T-helper 1 cell treated with Interleukin-12 subunit alpha and Interleukin-12 subunit beta and Interleukin-4 antibody, amounts not matched to agents 30 μg/mL and 1 μg/mL, for 36 hours (primary cell): ENCODE results near the gene TSPAN9.

Source experiments
- H3K27ac Mint-ChIP-seq: one replicate; pipeline ENCODE4 v1.8.0; 2021; ENCODE audit warnings: mild to moderate bottlenecking, mixed read lengths
- H3K27me3 Mint-ChIP-seq: one replicate; pipeline ENCODE4 v1.8.0; 2021; ENCODE audit warnings: low read depth, mixed read lengths
- H3K36me3 Mint-ChIP-seq: one replicate; pipeline ENCODE4 v1.8.0; 2021; ENCODE audit warnings: low read depth, mixed read lengths
- H3K4me1 Mint-ChIP-seq: one replicate; pipeline ENCODE4 v1.8.0; 2021; ENCODE audit warnings: low read depth, mixed read lengths
- H3K4me3 Mint-ChIP-seq: one replicate; pipeline ENCODE4 v1.8.0; 2021; ENCODE audit warnings: mild to moderate bottlenecking, moderate library complexity, mixed read lengths
- H3K9me3 Mint-ChIP-seq: one replicate; pipeline ENCODE4 v1.8.0; 2021; ENCODE audit warnings: mixed read lengths

Gene TSPAN9

DNA sequence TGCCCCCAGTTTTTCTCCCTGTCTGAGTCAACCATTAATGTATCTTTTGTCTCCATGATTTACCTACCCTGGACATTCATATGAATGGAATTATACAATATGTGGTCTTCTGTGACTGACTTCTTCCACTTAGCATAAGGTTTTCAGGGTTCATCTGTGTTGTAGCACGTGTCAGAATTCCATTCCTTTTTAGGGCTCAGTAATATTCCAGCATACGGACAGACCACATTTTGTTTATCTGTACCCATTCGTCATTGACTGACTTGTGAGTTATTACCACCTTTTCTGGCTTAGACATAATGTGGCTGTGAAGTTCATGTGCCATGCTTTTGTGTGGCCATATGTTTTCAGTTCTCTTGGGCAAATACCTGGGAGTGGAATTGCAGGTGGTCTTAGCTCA lies 37.9 kb downstream of the TSPAN9 start:
- no peaks in the 10 kb centered on the region for H3K36me3 Mint-ChIP-seq
- H3K4me1 Mint-ChIP-seq = no peaks in the 10 kb centered on the region
- no peaks in the 10 kb centered on the region for H3K9me3 Mint-ChIP-seq
- H3K4me3 Mint-ChIP-seq = no peak overlapping the region
- H3K27ac Mint-ChIP-seq = no peak overlapping the region
- H3K27me3 Mint-ChIP-seq = peaks cover 44% of the 10 kb centered on the region

DNA sequence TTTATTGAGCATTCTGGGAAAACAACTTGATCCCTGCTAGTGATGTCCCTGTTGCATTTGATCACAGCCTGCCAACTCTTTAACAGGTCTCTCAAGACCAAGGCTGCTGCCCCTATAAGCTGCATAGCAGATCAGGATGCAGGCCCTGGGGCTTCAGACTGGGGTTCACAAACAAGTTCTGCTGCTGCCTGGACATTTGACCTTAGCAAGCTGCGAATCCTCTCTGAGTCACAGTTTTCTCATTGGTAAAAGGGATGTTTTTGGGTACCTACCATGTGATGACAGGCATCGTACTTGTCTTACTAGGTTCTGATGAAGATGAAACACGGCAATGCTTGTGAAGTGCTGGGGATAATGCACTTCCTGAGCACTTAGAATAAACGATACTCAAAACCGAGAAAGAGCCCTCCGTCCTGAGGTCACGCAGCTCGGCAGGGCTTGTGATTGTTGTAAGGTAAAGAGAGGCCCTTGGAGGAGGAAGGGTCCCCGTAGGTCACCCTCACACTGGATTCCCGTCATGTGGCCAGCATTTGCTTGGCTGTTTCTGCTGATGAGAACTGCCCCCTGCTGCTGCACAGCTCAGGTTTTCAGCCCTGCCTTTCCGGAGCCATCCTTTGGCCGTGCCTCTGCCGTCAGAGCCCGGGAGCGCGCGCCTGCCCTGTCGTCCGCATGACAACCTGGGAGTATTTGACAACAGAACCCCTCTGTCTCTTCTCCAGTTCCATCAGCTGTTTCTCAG lies 39.1 kb downstream of the TSPAN9 start:
- Mint-ChIP-seq H3K4me3 (no peak overlapping the region), H3K27ac (no peak overlapping the region), H3K4me1 (no peaks in the 10 kb centered on the region), H3K9me3 (no peaks in the 10 kb centered on the region), H3K27me3 (peaks cover 44% of the 10 kb centered on the region), H3K36me3 (no peaks in the 10 kb centered on the region)

DNA sequence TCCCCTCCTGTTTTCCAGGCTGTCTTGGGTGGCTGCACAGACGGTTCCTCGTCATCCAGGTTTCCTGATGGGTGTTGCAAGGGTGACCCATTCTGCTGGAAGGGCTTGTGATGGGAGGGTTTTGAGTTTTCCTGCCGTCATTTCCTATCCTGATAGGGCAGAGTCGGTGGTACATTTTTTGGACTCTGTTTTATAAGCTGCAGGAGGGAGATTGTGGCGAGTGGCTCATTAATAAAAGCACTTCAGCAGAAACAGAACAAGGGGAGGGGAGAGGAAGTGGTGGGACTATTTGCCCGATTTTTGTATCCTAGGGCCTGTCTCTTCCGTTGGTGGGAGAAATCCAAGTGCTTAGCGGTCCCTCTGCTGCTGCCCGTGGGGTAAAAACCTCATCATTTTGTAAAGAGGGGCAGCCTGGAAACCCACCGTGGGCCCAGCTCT lies 40.0 kb downstream of the TSPAN9 start:
- peaks cover 44% of the 10 kb centered on the region for H3K27me3 Mint-ChIP-seq
- H3K9me3 Mint-ChIP-seq = no peaks in the 10 kb centered on the region
- no peaks in the 10 kb centered on the region for H3K36me3 Mint-ChIP-seq
- H3K27ac Mint-ChIP-seq = no peak overlapping the region
- H3K4me3 Mint-ChIP-seq = no peak overlapping the region
- H3K4me1 Mint-ChIP-seq = no peaks in the 10 kb centered on the region

DNA sequence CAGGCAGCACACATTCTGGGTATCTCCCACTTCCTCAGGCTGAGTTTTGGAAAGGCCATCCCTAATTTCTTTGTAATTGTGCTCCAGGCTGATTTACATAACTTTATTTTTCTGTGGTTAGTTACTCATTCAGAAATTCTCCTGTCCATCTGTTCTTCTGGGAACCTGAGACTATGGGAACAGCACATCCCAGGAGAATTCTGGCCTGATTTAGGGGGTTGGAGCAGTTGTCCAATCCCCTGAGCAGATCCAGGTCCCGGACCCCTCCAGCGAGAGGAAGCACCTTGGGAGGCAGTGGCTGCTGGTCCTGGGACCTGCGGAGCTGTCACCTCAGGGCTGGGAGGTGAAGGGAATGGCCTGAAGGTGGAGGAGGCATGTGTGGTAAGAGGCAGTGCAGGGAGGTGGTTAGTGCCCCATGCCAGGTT lies 40.4 kb downstream of the TSPAN9 start:
- Mint-ChIP-seq H3K9me3 (no peaks in the 10 kb centered on the region), H3K27ac (no peak overlapping the region), H3K36me3 (no peaks in the 10 kb centered on the region), H3K4me3 (no peak overlapping the region), H3K27me3 (peaks cover 43% of the 10 kb centered on the region), H3K4me1 (no peaks in the 10 kb centered on the region)

DNA sequence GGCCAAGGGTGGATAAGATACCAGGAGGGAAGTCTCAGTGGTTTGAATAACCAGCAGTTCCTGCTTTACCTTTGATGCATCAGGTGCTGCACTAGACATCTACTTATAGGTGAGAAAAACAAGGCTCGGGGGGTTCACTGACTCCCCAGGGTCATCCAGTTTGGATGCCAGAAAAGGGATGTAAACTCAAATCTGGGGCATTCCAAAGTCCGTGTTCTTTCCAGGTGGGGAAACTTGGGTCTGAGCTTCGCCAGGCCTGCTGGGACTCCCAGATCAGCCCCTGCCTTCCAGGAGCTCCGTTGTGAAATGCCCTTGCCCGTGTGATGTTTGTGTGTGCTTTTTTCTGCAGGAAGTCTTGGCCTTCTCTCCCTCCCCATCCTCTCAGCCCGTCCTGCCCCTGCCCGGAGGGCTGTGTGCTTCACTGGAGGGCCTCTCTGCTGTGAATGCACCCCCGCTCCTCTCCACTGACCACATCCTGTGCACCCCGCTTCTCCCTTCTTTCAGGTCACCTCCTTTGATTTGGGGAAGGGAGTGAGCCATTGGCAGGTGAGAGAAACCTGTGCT lies 42.1 kb downstream of the TSPAN9 start:
- peaks cover 38% of the 10 kb centered on the region for H3K27me3 Mint-ChIP-seq
- no peaks in the 10 kb centered on the region for H3K36me3 Mint-ChIP-seq

DNA sequence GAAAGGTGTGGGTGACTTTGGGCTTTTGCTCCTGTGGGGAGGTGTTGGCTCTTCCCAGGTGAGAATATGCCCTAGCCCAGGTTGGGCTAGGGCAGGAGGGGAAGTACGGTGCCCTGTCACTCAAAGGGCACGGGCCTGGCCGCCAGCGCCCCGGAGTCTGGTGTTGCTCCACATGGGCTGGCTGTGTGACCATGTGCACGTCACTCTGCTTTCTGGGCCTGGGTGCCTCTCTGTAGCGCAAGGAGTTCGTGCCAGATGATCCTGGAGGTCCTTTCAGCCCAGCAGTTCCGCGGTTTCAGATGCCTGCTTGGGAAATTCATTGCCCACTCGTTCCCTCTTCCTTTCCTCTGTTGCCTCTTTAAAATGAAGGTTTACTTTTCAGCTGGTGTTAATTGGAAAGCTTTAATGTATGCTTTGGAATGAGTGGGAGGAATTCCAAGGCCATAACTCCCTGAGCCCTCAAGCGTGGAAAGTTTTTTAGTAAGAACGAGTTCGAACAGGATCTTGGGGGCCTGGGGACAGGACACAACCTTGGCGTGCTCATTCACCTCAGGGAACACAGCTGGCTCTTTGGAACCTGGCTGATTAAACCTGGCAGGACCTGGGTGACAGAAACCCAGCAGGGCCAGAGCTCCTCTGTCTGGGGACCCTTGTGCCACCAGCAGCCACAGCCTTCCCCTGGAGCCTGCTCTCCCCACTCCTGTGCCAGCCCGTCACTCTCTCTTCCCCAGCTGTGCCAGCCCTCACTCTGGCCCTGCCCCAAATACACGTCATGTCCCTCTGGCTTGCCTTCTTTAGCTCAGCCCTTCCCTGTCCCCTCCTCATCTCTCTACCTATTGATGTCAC lies 42.8 kb downstream of the TSPAN9 start:
- Mint-ChIP-seq H3K36me3 (no peaks in the 10 kb centered on the region), H3K4me3 (no peak overlapping the region), H3K4me1 (no peaks in the 10 kb centered on the region), H3K27ac (no peak overlapping the region), H3K27me3 (peaks cover 31% of the 10 kb centered on the region), H3K9me3 (no peaks in the 10 kb centered on the region)

More for the DNA sequence above, 42.1 kb downstream of the TSPAN9 start:
- no peak overlapping the region for H3K4me3 Mint-ChIP-seq
- H3K4me1 Mint-ChIP-seq = no peaks in the 10 kb centered on the region
- no peaks in the 10 kb centered on the region for H3K9me3 Mint-ChIP-seq
- H3K27ac Mint-ChIP-seq = no peak overlapping the region

DNA sequence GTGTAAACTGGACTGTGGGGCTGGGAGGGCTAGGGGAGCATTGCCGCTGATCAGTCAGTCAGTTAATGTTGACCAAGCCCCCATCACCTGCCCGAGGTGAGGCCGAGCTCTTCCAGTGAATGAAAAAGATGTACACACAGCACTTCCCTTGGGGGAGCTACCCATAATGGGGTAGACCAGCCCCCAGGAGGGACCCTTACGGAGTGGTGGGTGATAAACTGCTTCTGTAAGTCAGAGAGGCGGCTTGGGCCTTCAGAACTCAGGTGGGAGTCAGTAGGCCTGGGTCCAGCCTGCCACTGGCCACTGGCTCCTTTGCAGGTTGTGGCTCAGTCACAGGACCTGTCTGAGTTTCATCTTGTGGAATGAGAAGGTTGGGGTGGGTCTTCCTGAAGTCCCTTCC lies 43.5 kb downstream of the TSPAN9 start:
- H3K27me3 Mint-ChIP-seq = peaks cover 32% of the 10 kb centered on the region

DNA sequence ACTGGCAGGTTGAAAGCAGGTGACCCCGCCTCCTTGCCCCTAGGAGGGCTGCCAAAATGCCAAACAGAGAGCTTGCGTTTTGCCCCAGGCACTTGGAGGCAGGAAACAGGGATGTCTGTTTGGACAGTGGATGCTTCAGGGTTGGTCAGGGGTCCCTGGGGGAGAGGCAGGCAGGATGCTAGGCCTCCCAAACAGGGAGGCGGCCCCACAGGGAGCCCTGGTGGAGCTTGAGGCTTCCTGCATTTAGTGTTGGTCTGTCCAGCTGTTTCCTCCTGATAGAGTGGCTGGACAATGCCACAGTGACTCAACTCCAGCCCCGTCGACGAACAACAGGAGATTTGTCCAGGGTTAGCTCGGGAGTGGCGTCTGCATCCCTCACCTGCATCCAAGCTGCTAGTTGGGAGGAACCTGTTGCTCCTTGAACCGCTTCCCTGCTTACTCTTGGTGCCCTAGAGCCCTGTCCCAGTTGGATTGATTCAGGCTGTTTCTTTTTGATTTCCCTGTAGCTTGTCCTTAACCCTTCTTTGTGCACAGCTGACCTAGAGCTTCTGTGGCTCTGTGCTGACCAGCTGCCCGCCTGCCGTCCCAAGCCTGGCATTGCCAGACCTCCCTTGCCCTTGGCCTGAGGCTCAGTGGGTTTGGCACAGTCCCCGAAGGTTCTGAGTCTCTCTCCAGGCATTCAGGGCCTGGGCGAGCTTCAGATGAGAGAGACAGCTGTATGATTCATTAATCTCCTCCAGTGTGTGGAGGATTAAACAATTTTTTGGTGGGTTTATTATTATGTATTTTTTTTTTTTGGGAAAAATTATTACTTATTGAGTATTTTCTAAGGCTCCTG lies 45.9 kb downstream of the TSPAN9 start:
- no peaks in the 10 kb centered on the region for H3K36me3 Mint-ChIP-seq
- no peak overlapping the region for H3K4me3 Mint-ChIP-seq
- no peaks in the 10 kb centered on the region for H3K4me1 Mint-ChIP-seq
- peaks cover 34% of the 10 kb centered on the region for H3K27me3 Mint-ChIP-seq
- no peak overlapping the region for H3K27ac Mint-ChIP-seq
- no peaks in the 10 kb centered on the region for H3K9me3 Mint-ChIP-seq

More for the DNA sequence above, 43.5 kb downstream of the TSPAN9 start:
- Mint-ChIP-seq H3K27ac (no peak overlapping the region), H3K4me1 (no peaks in the 10 kb centered on the region), H3K36me3 (no peaks in the 10 kb centered on the region), H3K4me3 (no peak overlapping the region), H3K9me3 (no peaks in the 10 kb centered on the region)

DNA sequence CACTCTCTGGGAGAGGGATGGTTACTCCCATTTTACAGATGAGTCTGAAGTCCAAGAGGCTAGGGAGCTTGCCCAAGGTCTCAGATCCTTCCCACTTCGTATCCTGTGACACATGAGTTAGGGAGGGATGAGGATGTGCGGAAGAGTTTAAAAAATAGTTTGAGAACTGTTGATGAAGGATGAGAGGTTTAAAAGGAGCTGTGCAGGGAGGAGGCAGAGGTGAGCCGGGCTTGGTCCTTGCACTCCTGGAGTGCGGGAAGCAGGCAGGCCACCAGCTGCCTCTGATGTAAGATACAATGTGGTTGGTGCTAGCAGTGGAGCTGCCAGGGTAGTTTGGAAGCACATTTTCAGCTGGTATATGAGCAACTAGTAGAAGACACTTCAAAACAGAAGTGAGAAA lies 46.5 kb downstream of the TSPAN9 start:
- Mint-ChIP-seq H3K27me3 (peaks cover 39% of the 10 kb centered on the region), H3K9me3 (no peaks in the 10 kb centered on the region), H3K4me3 (no peak overlapping the region), H3K27ac (no peak overlapping the region), H3K4me1 (no peaks in the 10 kb centered on the region), H3K36me3 (no peaks in the 10 kb centered on the region)

DNA sequence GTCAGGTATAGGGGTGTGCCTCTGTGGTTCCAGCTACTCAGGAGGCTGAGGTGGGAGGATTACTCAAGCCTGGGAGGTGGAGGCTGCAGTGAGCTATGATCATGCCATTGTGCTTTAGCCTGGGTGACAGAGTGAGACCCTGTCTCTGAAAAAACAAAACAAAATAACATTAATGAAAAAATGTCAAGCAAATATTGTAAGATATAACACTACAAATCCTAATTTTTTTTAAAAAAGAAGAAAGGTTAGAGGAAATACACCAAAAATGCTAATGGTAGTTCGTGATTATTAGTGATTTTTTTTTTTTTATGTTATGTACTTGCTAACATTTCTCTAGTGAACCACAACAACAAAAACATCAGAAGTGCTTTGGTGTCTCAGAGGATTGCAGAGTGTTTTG lies 47.7 kb downstream of the TSPAN9 start:
- Mint-ChIP-seq H3K4me1 (peaks cover 10% of the 10 kb centered on the region), H3K27me3 (peaks cover 47% of the 10 kb centered on the region), H3K36me3 (no peaks in the 10 kb centered on the region), H3K27ac (no peak overlapping the region), H3K9me3 (peaks cover 5% of the 10 kb centered on the region), H3K4me3 (no peak overlapping the region)

DNA sequence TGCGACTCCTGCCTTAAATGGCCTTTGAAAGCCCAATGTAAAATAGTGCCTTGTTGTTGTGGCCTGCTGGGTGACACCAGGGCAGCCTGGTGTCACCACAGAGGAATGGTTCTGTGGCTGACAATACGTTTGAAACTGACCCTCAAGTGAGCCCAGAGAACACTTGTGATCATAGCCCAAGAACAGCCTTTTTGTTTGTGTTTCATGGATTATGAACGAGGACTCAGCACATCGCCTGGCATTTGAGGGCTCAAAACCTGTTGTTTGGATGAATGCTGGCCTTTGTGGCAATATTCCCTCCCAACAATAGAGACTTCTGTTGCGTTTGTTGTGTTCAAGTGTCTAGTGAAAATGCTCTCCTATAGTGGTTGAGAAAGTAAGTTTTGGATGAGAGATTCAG lies 48.5 kb downstream of the TSPAN9 start:
- H3K4me1 Mint-ChIP-seq = peaks cover 14% of the 10 kb centered on the region
- no peak overlapping the region for H3K27ac Mint-ChIP-seq
- no peak overlapping the region for H3K4me3 Mint-ChIP-seq
- H3K36me3 Mint-ChIP-seq = no peaks in the 10 kb centered on the region
- H3K9me3 Mint-ChIP-seq = peaks cover 5% of the 10 kb centered on the region
- peaks cover 51% of the 10 kb centered on the region for H3K27me3 Mint-ChIP-seq

DNA sequence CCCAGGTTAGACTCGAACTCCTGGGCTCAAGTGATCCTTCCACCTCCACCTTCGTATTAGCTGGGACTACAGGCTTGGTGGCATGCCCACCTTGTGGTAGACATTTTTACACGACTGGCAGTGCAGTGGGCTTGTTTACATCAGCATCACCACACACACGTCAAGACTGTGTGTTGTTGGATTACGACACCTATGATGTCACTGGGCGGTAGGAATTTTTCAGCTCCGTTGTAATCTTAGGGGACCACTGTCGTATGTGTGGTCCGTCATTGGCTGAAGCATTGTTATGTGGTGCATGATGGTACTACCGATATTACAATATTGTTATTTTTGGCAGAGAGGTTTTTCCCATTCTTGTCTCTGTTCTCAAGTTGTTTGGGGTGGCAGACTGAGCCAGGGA lies 50.7 kb downstream of the TSPAN9 start:
- no peak overlapping the region for H3K27ac Mint-ChIP-seq
- no peaks in the 10 kb centered on the region for H3K36me3 Mint-ChIP-seq
- peaks cover 16% of the 10 kb centered on the region for H3K4me1 Mint-ChIP-seq
- H3K4me3 Mint-ChIP-seq = no peak overlapping the region
- peaks cover 72% of the 10 kb centered on the region for H3K27me3 Mint-ChIP-seq
- H3K9me3 Mint-ChIP-seq = peaks cover 5% of the 10 kb centered on the region

DNA sequence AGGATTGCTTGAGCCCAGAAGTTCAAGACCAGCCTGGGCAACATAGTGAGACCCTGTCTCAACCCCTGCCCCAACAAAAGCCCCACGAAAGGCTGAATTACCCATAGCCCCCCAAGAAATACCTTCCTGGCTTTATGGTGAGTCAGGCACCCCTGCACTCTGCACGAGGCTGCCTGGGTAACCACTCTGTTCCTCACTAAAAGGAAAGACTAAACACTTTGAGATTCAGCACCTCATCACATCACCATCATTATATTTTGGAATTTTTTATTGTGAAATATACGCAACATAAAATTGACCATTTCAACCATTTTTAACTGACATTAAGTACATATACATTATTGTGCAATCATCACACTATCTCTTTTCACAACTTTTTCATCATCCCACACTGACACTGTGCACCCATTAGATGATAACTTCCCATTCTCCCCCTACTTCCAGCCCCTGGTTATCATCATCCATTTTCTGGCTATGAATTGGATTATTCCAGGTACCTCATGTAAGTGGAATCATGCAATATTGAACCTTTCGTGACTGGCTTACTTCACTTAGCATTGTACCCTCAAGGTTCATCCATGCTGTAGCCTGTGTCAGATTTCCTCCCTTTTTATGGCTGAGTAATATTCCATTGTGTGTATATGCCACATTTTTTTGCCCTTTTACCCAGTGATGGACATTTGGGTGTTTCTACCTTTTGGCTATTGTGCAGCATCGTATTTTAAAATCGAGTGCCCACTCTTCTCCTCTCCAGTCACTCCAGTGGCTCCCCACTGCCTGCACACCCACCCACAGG lies 51.5 kb downstream of the TSPAN9 start:
- Mint-ChIP-seq H3K9me3 (peaks cover 5% of the 10 kb centered on the region), H3K27me3 (peaks cover 70% of the 10 kb centered on the region), H3K4me1 (peaks cover 16% of the 10 kb centered on the region), H3K36me3 (no peaks in the 10 kb centered on the region), H3K4me3 (no peak overlapping the region), H3K27ac (no peak overlapping the region)
